Stimulated activated CD8-positive, alpha-beta memory T cell treated with anti-CD3 and anti-CD28 coated beads, Interleukin-12 subunit alpha, Interleukin-12 subunit beta, amount 100 ng/mL, for 4 hours (primary cell): ENCODE results near the gene ACTR5.
"Not testable (repeated sequence)": the region's sequence is repeated elsewhere in the genome, so short reads cannot be mapped to it uniquely, and the experiment has no call there.

ENCODE experiments used
- DNase-seq: peaks from one replicate; pipeline ENCODE4 v3.0.0-alpha.2; 2020; ENCODE audit warnings: low read depth

The ACTR5 gene

DNA sequence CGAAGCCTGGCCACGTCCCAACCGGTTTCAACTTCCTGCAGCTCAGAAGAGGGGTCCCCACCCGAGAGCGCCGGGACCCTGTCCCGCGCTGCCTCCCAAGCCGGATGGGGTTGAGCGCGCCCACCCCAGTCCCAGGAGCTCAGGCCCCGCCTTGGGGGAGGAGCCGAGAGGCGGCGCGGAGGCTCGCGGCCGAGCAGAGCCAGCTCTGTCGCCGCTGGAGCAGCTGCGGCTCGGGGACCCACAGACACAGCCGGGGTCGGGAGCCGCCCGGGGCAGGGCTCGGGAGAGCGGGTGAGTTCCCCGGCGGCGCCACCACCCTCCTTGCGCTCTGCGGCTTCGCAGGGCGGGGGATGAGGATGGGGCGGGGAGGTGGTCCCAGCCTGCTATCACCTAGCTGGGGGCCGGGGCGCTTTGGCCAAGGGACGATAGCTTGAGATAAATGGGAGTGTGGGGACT, 57.3 kb downstream of the ACTR5 start, which contains the start of gene PPP1R16B:
PPP1R16B (plus strand) TSS at position 196 of the 456 bp plus-strand sequence. CDS start 30,229 bp downstream, outside the sequence.
- peak; percentile 77 for DNase-seq

DNA sequence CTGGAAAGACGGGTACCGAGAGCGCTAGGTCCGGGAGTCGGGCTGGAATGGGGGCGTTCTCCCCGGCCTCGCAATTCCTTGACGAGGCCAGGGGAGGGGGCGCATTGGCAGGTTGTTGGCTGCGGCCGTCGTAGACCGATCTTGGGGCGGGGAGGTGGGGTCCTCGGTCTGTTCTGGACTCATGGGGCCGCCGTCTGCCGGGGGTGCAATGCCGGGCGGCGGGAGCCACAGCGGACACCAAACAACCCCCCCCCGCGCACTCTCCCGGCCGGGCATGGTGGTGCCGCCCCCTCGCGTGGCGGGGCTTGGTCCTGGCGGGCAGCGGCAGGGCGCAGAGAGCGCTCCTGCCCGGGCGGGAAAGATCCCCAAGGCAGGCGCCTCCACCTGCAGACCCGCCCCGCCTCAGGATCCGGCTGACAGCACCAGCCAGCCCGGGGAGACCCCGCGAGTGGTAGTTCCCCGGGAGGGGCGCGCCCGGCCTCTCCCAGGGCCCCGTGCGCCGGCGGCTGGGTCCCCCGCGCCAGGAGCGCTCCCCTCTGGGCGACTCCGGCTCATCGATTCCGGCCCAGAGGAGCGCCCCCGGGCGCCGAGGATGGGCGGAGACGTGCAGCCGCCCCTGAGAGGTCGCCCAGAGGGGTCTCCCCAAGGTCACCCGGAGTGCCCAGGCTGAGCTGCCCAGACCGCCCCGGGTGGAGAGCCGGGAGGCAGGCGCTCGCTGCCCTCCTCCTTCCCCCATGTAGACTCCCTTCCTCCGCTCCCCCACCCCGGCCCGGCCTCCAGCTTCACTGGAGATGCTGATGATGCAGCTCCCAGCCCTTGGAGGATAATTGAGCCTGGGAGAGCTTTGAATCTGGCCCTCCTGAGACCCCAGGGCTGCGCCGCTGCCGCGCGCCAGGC, 57.9 kb downstream of the ACTR5 start:
- peak; percentile 28 for DNase-seq

DNA sequence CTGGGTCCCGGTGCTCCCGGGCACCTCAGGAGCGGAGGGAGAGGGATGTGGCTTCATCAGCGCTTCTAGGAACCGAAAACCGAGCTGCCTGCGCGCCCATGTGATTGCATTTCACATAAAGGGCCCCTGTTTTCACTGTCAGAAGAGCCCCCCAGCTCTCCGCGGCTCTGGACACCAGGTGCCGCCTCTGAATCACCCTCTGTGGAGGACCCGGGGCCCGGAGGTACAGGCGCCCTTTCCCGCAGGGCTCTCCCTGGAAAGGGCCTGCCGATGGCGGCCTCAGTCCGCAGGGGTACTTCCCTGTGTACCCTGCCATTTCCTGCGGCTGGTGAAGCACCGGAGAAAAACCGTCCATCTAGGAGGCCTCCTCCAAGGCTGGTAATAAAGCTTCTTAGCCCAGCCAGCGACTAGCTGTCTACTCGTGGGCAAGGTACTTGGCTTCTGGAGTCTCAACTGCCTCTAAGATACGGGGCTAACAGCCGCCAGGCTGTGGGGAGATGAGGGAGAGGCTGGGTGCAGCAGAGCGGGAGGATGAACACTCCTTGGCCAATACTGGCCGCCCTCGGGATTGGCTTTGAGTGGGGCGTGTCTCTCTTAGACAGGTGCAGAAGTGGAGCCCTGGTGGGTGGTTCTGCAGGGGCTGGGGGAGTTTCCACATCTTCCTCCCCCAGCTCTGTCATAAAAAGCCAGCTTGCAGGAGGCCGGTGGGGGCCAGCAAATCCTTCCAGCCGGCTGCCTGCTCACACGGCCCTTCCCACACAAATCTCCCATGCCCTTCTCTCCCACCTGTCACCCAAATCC, 58.8 kb downstream of the ACTR5 start:
- DNase-seq: peak; percentile 11

DNA sequence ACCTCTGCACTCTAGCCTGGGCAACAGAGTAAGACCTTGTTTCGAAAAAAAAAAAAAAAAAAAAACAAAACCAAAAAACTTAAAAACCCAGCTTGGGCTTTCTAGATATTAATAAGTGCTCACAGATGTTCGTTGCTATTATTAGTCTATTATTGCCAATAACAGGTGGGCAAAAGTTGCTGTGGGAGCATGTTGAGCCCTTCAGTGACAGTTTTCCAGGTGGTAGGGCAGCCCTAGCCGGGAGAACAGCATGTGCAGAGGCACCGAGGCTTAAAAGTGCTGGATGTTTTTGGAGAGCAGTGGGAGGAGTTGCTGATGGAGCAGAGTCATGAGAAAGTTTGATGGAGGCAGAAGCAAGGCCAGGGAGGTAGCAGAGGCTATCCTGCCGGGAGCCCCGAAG, 61.7 kb downstream of the ACTR5 start:
- DNase-seq: no peak

DNA sequence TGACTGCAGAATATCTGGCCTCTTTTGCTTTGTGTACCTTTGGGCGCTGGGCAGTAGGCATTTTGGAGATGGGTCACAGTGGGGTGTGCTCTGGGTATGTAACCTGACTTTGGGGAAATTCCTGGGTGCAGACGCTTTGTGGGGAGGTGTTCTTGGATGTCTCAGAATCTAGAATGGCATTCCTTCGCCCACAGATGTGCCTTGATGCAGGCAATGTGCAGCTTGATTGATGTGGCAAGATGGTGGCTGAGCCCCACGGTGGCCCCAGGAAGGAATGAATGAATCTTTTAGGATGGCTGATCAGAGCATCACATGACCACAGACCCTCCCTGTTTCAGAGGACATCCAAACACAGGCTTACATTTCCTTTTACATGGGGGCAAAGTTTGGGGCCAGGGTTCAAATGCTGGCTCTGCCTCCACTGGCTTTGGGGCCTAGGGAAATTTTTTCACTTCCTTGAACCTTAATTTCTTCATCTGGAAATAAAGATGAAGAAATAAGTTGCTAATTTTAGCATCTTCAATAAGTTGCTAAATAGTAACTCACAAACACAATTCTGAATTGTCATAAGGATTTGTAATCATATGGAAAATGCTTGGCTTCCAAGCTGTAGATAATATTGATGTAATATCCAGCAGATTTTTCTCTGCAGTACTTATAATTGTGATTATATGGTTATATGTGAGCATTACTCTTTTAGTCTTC, 62.8 kb downstream of the ACTR5 start:
- DNase-seq: no peak

DNA sequence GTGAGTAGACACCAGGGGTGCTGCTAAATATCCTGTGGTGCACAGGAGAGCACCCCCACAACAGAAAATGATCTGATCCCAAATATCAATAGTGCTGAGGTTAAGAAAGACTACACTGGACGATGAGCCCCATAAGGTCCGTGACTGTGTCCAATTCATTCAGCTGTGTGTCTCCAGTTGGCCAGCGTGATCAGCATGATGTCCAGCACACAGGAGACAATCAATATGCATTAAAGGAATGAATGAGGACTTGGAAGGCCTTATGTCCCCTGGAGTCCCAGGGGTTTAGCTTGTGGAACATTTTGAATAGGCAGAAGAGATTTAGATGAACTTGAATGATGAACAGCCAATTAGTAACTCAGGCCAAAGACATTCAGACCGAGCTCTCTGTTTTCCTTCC, 63.5 kb downstream of the ACTR5 start:
- DNase-seq: no peak

DNA sequence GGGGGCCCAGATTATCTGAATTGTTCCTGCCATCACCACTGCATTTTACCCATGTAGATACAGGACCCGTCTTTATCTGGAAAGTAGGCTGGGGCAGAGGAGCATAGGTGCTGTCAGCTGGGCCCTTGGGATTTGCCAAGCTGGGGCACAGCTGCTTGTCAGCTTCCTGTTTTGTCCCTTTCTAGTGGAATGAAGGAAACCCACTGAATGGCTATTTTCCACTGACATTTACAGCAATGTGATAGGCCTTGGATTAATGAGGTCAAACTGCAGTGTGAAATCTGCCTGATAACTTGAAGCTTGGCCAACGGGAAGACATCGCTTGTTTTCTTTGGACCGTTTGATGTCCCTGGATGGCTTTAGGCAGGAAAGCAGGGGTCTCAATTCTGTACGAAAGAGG, 63.9 kb downstream of the ACTR5 start:
- DNase-seq: no peak

DNA sequence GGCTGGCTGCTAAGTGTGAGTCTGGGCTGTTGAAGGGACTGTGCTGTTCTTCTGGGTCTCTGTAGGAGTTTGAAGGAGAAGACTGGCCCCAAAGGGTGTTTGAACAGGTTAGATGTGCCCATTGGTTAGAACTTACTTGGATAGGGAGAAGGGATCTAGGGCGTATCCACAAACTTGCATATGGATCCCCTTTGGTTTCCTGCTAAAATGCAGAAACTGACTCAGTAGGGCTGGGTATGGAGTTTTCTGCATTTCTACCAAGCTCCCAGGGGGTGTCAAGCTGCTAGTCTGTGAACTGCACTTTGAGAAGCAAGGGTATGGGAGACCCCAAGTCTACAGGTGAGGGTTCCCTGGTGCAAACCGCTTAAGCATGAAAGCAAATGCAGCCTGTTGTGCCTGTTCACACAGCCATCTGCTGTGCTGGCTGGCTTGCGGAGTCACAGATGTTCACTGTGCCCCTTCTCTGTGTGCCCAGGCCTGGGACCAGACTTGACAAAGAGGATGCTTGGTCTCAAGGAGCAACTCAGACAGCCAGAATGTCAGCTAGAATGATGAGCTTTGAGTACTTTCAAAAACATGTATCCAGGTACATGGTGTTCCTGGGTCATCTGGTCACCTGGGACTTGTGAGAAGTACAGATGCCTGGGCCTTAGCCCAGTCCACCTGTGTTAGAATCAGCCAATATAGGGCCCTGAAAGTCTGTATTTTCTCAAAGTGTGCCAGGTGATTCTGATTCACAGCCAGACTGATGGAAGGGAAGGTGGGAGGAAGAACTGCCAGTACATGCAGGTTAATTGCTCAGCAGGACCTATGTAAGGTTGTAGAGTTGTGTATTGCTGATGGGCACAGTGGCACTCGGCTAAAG, 64.7 kb downstream of the ACTR5 start:
- DNase-seq: no peak

DNA sequence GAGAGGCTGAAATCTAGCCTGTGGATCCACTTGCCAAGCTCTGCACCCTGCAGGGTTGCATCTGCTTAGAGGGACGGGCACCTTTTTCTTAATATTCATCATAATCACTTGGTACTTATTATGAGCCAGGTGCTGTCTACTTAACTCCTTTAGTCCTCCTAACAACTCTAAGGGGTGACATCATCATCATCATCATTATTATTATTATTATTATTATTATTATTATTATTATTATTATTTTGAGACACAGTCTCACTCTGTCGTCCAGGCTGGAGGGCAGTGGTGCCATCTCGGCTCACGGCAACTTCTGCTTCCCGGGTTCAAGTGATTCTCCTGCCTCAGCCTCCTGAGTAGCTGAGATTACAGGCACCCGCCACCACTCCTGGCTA, 65.3 kb downstream of the ACTR5 start:
- DNase-seq: not testable (repeated sequence)

DNA sequence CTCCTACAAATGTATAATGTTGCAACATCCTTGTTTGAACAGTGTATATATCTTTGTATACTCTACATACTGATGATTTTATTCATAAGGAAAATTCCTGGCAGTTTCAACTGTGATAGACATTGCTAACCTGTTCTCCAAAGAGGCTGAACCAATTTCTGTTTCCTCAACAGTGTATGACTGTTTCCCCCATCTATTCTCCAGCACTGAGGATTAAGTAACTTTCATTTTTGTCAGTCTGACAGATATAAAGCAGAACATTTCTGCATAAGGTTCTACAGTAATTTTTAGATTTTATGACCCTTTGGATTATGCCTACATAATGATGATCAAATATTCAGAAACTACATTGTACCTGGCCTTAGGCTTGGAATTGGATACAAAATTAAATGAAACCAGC, 67.2 kb downstream of the ACTR5 start:
- no peak for DNase-seq

DNA sequence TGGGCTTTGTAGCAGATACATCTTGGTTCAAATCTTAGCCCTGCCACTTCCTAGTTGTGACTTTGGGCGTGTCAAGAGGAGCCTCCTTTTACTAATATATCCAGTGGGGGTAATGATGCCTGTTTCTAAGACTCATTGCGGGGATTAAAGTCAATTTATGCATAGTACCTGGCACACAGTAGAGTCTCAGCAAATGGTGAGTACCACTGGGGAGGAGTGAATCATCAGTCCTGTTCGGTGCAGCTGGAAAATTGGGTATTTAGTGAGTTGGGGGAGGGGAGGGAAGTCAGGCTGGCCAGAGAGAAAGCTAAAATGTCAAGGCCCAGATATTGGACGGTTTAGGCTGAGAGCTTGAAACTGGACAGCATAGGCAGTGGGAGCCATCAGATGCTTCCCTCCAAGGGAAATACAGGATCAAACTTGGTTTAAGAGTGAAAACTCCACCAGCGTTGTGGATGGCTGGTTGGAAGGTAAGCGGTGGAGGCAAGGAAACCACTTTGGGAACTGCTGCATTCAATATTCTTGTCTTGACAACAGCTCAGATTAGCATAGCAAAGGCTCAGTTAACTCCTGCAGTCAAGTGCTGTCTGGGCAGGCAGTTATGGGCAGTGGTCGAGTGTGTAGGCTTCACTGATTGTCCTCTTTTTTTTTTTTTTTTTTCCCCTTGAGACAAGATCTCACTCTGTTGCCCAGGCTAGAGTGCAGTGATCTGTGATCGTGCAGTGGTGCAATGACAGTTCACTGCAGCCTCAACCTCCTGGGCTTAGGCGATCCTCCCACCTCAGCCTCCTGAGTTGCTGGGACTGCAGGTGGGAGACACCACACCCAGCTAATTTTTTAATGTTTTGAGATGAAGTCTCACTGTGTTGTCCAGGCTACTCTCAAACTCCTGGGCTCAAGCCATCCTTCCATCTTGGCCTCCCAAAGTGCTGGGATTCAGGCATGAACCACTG, 70.1 kb downstream of the ACTR5 start:
- no peak for DNase-seq
